Measurements from ENCODE around the gene SLC19A3. TPM values are rescaled to one million over a fixed set of nuclear protein-coding genes. Genes with fewer than 3 reads are reported as not detected.

Gene SLC19A3
- total RNA-seq, 1 experiment from 2014 or later, result 0.26 TPM

GRCh38 chr2:227661827-227662226, 56.0 kb downstream of the SLC19A3 start:
- intact Hi-C loops (cut with micrococcal nuclease), result no loop called here
- ChIA-PET CTCF (no interaction called here), POLR2A (ENCODE audit: unreplicated experiment) (no interaction called here)
- TF ChIP-seq, protein P1, sequence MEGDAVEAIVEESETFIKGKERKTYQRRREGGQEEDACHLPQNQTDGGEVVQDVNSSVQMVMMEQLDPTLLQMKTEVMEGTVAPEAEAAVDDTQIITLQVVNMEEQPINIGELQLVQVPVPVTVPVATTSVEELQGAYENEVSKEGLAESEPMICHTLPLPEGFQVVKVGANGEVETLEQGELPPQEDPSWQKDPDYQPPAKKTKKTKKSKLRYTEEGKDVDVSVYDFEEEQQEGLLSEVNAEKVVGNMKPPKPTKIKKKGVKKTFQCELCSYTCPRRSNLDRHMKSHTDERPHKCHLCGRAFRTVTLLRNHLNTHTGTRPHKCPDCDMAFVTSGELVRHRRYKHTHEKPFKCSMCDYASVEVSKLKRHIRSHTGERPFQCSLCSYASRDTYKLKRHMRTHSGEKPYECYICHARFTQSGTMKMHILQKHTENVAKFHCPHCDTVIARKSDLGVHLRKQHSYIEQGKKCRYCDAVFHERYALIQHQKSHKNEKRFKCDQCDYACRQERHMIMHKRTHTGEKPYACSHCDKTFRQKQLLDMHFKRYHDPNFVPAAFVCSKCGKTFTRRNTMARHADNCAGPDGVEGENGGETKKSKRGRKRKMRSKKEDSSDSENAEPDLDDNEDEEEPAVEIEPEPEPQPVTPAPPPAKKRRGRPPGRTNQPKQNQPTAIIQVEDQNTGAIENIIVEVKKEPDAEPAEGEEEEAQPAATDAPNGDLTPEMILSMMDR (conservative IDR thresholded peaks at IDR 0.05; ENCODE audit: low read depth, low read length), result no peak
- TF ChIP-seq EZH2 (IDR thresholded peaks at IDR 0.05; ENCODE audit: low read length, unreplicated experiment) (no peak), EZH2phosphoT487 (IDR thresholded peaks at IDR 0.05; ENCODE audit: borderline replicate concordance, low read length) (no peak)
- no peaks in the 10 kb centered on the region for H3K36me3 ChIP-seq (ENCODE audit: low read depth, low read length)
- no TSS peak for BruUV-seq (replicated peaks)
- no peaks in the 10 kb centered on the region for H3K79me2 ChIP-seq (ENCODE audit: low read length)
- ATAC-seq, result no peak
- H3K9me2 ChIP-seq (replicated peaks; ENCODE audit: low read length), result no peaks in the 10 kb centered on the region
- H2AFZ ChIP-seq (ENCODE audit: low read length), result no peak overlapping the region
- no peak overlapping the region for H3K27ac ChIP-seq (ENCODE audit: low read length)
- H3F3A ChIP-seq (ENCODE audit: low read length, unreplicated experiment), result no peaks in the 10 kb centered on the region
- H3K4me3 ChIP-seq (ENCODE audit: low read length), result no peak overlapping the region
- H3K27me3 ChIP-seq (ENCODE audit: low read length), result no peaks in the 10 kb centered on the region
- H3K9me3 ChIP-seq (ENCODE audit: low read length), result no peaks in the 10 kb centered on the region
- H3K4me1 ChIP-seq (ENCODE audit: insufficient read depth, low read length), result no peaks in the 10 kb centered on the region
- H4K20me1 ChIP-seq (ENCODE audit: low read length), result no peaks in the 10 kb centered on the region
- H3K4me2 ChIP-seq (ENCODE audit: low read length), result no peak overlapping the region
- DNase-seq, result no peak
- H3K9ac ChIP-seq (ENCODE audit: low read length), result no peak overlapping the region

DNA sequence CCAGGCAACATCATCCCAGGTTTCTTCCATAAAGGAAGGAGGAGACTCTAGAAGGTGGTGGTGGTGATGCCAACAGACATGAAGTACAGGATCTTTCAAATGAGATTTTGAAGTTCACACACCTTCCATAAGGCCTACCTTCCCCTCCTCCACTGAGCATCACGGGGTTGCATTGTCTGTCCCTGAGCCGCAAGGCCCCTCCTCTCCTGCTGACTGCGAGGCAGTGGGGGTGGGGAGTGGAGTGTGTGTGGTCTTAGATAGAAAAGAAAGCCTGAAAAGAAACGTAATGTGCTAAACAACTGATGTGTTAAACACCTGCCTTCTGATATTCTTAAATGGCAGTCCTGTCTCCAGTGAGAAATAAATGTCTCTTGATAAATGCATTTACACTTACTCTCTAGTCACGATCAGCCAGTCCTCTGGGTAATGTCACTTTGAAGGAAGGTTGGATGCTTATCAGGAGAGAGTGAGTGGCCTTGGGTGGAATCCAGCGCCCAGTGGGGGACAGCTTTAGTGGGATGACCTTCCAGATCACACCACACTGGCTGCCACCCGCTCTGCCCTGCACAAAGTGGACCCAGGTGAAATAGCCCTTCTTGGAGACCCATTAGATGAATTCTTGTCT, 56.7 kb downstream of the SLC19A3 start:
- intact Hi-C loops (cut with micrococcal nuclease), result no loop called here
- DNase-seq, result no peak
- TF ChIP-seq EZH2phosphoT487 (IDR thresholded peaks at IDR 0.05; ENCODE audit: borderline replicate concordance, low read length), result no peak
- no peak for TF ChIP-seq EZH2 (IDR thresholded peaks at IDR 0.05; ENCODE audit: low read length, unreplicated experiment)
- TF ChIP-seq, protein P1 (conservative IDR thresholded peaks at IDR 0.05; ENCODE audit: low read depth, low read length), result no peak
- H4K20me1 ChIP-seq (ENCODE audit: low read length), result no peaks in the 10 kb centered on the region
- no peaks in the 10 kb centered on the region for H3K9me3 ChIP-seq (ENCODE audit: low read length)
- no peak for ATAC-seq
- no peak overlapping the region for H3K4me2 ChIP-seq (ENCODE audit: low read length)
- H3K27ac ChIP-seq (ENCODE audit: low read length), result no peak overlapping the region
- ChIA-PET POLR2A (ENCODE audit: unreplicated experiment) (no interaction called here), CTCF (no interaction called here)
- H3K9ac ChIP-seq (ENCODE audit: low read length), result no peak overlapping the region
- H3K27me3 ChIP-seq (ENCODE audit: low read length), result no peaks in the 10 kb centered on the region
- BruUV-seq (replicated peaks), result no TSS peak
- H3K79me2 ChIP-seq (ENCODE audit: low read length), result no peaks in the 10 kb centered on the region
- H3K36me3 ChIP-seq (ENCODE audit: low read depth, low read length), result no peaks in the 10 kb centered on the region
- no peak overlapping the region for H2AFZ ChIP-seq (ENCODE audit: low read length)
- H3F3A ChIP-seq (ENCODE audit: low read length, unreplicated experiment), result no peaks in the 10 kb centered on the region
- H3K9me2 ChIP-seq (replicated peaks; ENCODE audit: low read length), result no peaks in the 10 kb centered on the region
- H3K4me1 ChIP-seq (ENCODE audit: insufficient read depth, low read length), result no peaks in the 10 kb centered on the region
- H3K4me3 ChIP-seq (ENCODE audit: low read length), result no peak overlapping the region

- DNase-seq, result no peak
- H3F3A ChIP-seq (ENCODE audit: low read length, unreplicated experiment), result no peaks in the 10 kb centered on the region
- POLR2A ChIA-PET (ENCODE audit: unreplicated experiment), result no interaction called here
- no peak for ATAC-seq
- H3K9ac ChIP-seq (ENCODE audit: low read length), result no peak overlapping the region
- no peak overlapping the region for H2AFZ ChIP-seq (ENCODE audit: low read length)
- no peaks in the 10 kb centered on the region for H3K27me3 ChIP-seq (ENCODE audit: low read length)
- no peaks in the 10 kb centered on the region for H4K20me1 ChIP-seq (ENCODE audit: low read length)
- CTCF ChIA-PET, result interaction anchor here (0.5 to 1.4 kb wide), 5 partner anchors 22 to 220 kb away, joined by 3 to 20 read pairs (median 5); no protein-coding TSS in a partner anchor
- no peak overlapping the region for H3K4me3 ChIP-seq (ENCODE audit: low read length)
- H3K27ac ChIP-seq (ENCODE audit: low read length), result no peak overlapping the region
- H3K4me2 ChIP-seq (ENCODE audit: low read length), result no peak overlapping the region
- intact Hi-C loops (cut with micrococcal nuclease), result loop anchor here (5.0 kb wide), 2 partner anchors 185 to 205 kb away; partner anchors contain the start of gene AGFG1
- H3K36me3 ChIP-seq (ENCODE audit: low read depth, low read length), result no peaks in the 10 kb centered on the region
- BruUV-seq (replicated peaks), result no TSS peak
- H3K9me3 ChIP-seq (ENCODE audit: low read length), result no peaks in the 10 kb centered on the region
- no peaks in the 10 kb centered on the region for H3K79me2 ChIP-seq (ENCODE audit: low read length)
- no peaks in the 10 kb centered on the region for H3K9me2 ChIP-seq (replicated peaks; ENCODE audit: low read length)
- 0 out of 2 replicates have a peak, but pooled peaks cover 5% of the 10 kb centered on the region for H3K4me1 ChIP-seq (ENCODE audit: insufficient read depth, low read length)
- TF ChIP-seq EZH2phosphoT487 (IDR thresholded peaks at IDR 0.05; ENCODE audit: borderline replicate concordance, low read length) (no peak), EZH2 (IDR thresholded peaks at IDR 0.05; ENCODE audit: low read length, unreplicated experiment) (no peak)
- TF ChIP-seq, protein P1 (conservative IDR thresholded peaks at IDR 0.05; ENCODE audit: low read depth, low read length), result no peak
Observed at GRCh38 chr2:227657199-227657845, 60.5 kb downstream of the SLC19A3 start.
